ENCODE measurements around the gene MTMR11.
A peak's percentile ranks its signal among the peaks of the same experiment; 100 is the strongest.

MTMR11 gene

GRCh38 chr1:149903836-149904491, 32.7 kb downstream of the MTMR11 start:
- no peak overlapping the region for H3K4me3 ChIP-seq (ENCODE audit: low read depth, low read length)

- H3K4me3 ChIP-seq (ENCODE audit: low read depth, low read length), result peak within 1 kb of the TSS; percentile 51
Observed at GRCh38 chr1:149899460-149900284, 37.0 kb downstream of the MTMR11 start, which contains the start of gene BOLA1. TSS of gene BOLA1 (plus strand) at chr1:149899568. CDS start at chr1:149900060, 492 bp downstream.

DNA sequence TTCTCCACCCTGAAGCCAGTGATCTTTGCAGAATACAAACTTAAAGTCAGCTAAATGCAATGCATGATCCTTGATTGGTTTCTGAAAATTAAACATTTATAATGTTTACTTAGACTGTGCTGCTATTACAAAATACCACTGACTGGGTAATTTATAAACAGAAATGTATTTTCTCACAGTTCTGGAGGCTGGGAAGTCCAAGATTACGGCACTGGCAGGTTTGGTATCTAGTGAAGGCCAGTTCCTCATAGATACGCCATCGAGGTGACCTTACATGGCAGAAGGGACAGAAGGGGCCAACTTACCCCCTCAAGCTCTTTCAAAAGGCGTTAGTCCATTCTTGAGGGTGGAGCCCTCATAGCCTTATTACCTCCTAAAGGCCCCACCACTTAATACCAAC, 40.1 kb downstream of the MTMR11 start:
- H3K4me3 ChIP-seq (ENCODE audit: low read depth, low read length), result no peak overlapping the region

GRCh38 chr1:149888999-149889289, 47.7 kb downstream of the MTMR11 start:
- peak overlapping the region; percentile 50 for H3K4me3 ChIP-seq (ENCODE audit: low read depth, low read length)

- peak overlapping the region; percentile 50 for H3K4me3 ChIP-seq (ENCODE audit: low read depth, low read length)
Observed at GRCh38 chr1:149888247-149888998, 48.3 kb downstream of the MTMR11 start.

DNA sequence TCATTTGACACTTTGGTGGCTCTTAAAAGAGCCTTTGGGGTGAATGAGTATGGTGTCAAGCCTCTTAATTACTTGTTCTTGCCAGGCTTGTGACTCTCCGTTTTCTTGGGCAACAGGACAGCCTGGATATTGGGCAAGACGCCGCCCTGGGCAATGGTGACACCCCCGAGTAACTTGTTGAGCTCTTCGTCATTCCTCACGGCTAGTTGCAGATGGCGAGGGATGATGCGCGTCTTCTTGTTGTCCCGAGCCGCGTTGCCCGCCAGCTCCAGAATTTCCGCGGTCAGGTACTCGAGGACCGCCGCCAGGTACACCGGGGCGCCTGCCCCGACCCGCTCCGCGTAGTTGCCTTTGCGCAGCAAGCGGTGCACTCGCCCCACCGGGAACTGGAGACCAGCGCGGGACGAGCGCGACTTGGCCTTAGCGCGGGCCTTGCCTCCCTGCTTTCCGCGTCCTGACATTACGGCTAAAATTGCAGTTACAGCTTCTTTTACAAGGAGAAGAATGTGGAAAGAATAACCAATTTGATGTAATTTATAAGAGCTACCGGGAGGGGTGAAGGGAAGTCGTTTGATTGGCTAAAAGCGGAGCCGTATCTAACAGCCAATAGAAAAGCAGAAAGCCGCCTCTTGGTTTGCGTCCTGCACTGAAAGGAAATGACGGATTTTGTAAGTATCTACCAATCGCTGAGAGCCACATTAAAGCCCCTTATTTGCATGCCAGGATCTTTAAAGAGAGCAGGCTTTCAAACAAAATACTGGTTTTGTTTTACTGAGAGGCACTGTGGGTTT, 49.0 kb downstream of the MTMR11 start:
- peak overlapping the region; percentile 80 for H3K4me3 ChIP-seq (ENCODE audit: low read depth, low read length)

DNA sequence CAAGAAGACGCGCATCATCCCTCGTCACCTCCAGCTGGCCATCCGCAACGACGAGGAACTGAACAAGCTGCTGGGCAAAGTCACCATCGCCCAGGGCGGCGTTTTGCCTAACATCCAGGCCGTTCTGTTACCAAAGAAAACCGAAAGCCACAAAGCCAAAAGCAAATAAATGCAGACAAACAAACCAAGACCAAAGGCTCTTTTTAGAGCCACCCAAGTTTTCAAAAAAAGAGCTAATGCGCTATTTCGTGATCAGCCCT, 49.6 kb downstream of the MTMR11 start:
- H3K4me3 ChIP-seq (ENCODE audit: low read depth, low read length), result peak overlapping the region; percentile 80

GRCh38 chr1:149886396-149887195, 50.1 kb downstream of the MTMR11 start:
- H3K4me3 ChIP-seq (ENCODE audit: low read depth, low read length), result peak overlapping the region; percentile 80

DNA sequence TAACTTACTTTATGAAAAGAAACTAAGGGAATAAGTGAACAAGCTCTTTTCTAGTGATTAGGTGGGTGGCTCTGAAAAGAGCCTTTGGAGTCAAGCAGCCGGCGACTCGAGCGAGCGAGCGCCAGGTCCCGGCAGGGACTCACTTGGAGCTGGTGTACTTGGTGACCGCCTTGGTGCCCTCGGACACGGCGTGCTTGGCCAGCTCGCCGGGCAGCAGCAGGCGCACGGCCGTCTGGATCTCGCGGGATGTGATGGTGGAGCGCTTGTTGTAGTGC, 50.6 kb downstream of the MTMR11 start:
- H3K4me3 ChIP-seq (ENCODE audit: low read depth, low read length), result peak overlapping the region; percentile 80

DNA sequence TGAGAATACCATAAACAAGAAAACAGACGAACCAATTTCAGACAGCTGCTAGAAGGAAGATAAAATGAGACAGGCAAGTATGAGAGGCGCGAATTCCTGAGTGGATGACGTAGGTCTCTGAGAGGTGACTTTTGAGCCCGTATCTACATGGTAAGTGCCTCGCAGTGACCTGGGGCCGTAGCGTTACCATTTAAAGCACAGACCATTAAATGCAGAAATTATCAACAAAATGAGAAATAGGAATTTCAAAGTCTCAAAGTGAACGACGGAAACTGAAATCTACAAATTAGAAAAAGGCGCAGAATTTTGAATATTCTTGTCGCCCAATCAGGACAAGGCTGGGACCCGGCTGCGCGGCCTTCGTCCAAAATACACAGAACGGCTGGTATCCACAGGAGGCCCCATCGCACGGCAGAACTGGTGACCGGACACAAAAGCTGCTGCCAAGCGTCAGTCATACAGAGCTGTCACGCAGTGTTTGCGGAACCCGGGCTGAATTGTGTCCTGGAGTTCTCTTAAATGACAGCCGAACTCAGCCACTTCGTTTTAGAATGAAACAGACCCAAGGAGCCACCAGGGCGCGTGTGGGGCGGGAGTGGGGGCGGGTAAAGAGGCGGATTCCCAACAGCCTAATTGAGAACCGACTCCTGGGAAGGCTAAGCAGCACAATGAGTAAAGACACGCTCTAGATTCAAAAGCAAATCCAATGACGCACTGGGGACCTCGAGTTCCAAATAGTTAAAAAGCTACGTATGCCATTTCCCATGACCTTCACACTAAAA, 51.1 kb downstream of the MTMR11 start:
- peak overlapping the region; percentile 80 for H3K4me3 ChIP-seq (ENCODE audit: low read depth, low read length)

GRCh38 chr1:149884433-149885338, 52.0 kb downstream of the MTMR11 start:
- peak overlapping the region; percentile 80 for H3K4me3 ChIP-seq (ENCODE audit: low read depth, low read length)

GRCh38 chr1:149883598-149884247, 53.0 kb downstream of the MTMR11 start:
- no peak overlapping the region for H3K4me3 ChIP-seq (ENCODE audit: low read depth, low read length)

- H3K4me3 ChIP-seq (ENCODE audit: low read depth, low read length), result no peak overlapping the region
Observed at GRCh38 chr1:149881876-149882275, 54.8 kb downstream of the MTMR11 start.

DNA sequence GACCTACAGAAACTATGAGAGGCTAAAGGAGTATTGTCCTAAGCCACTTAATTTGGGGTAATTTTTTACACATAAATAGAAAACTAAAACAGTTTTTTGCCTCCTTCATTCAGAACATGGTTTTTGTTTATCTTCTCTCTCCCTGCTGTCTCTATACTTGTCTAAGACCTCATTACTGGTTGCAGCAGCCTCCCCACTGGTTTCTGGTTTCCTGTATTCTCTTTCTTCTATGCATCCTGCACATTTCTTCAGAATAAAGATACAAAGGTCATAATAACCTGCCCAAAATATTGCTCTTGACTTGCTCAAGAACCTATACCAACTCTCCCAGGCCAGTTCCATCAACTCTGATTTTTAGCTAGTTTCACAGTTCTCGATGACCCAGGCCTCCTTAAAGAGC, 57.1 kb downstream of the MTMR11 start:
- no peak overlapping the region for H3K4me3 ChIP-seq (ENCODE audit: low read depth, low read length)
